ENCODE data around the gene SLC2A5.
"Not testable (repeated sequence)": the region's sequence is repeated elsewhere in the genome, so short reads cannot be mapped to it uniquely, and the experiment has no call there.

Gene SLC2A5

GRCh38 chr1:9014475-9015375, 54.7 kb downstream of the SLC2A5 start:
- H3K27ac Mint-ChIP-seq (ENCODE audit: low read depth), result no peak overlapping the region
- DNase-seq (ENCODE audit: low spot score in 2 of 2) (no peak), ATAC-seq (replicated peaks; ENCODE audit: extremely low read depth, poor library complexity, severe bottlenecking) (no peak)
- H3K4me3 Mint-ChIP-seq, result no peak overlapping the region
- H3K4me1 Mint-ChIP-seq, result no peaks in the 10 kb centered on the region
- H3K27me3 Mint-ChIP-seq, result peaks cover 59% of the 10 kb centered on the region
- H3K9me3 Mint-ChIP-seq, result no peaks in the 10 kb centered on the region
- no peaks in the 10 kb centered on the region for H3K36me3 Mint-ChIP-seq (ENCODE audit: insufficient read depth)

DNA sequence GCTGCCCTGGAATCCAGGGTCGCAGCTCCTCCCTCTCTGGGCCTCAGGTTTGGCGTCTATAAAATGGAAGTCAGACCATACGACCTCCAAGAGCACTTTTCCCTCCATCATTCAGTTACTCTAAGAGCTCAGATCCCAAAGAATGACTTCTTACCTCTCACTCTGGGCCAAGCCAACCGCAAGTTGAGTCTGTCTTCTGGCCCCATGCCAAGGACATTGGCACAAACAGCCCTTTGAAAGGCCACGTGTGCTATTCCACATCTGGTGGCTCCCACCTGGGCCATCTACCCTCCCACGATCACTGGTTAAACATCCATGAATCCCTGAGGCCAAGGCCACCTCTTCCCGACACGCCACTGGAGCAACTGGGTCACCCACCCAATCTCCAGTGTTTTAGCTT, 55.6 kb downstream of the SLC2A5 start:
- no peak overlapping the region for H3K4me3 Mint-ChIP-seq
- peaks cover 53% of the 10 kb centered on the region for H3K27me3 Mint-ChIP-seq
- no peak overlapping the region for H3K27ac Mint-ChIP-seq (ENCODE audit: low read depth)
- ATAC-seq (replicated peaks; ENCODE audit: extremely low read depth, poor library complexity, severe bottlenecking) (no peak), DNase-seq (ENCODE audit: low spot score in 2 of 2) (no peak)
- H3K4me1 Mint-ChIP-seq, result no peaks in the 10 kb centered on the region
- H3K9me3 Mint-ChIP-seq, result no peaks in the 10 kb centered on the region
- no peaks in the 10 kb centered on the region for H3K36me3 Mint-ChIP-seq (ENCODE audit: insufficient read depth)

- no peak for DNase-seq (ENCODE audit: low spot score in 2 of 2)
- Mint-ChIP-seq H3K9me3 (no peaks in the 10 kb centered on the region), H3K36me3 (ENCODE audit: insufficient read depth) (no peaks in the 10 kb centered on the region), H3K27me3 (peaks cover 31% of the 10 kb centered on the region), H3K4me1 (no peaks in the 10 kb centered on the region), H3K4me3 (no peak overlapping the region), H3K27ac (ENCODE audit: low read depth) (peak overlapping the region; percentile 47)
- no peak for ATAC-seq (replicated peaks; ENCODE audit: extremely low read depth, poor library complexity, severe bottlenecking)
These were observed 58.6 kb downstream of the SLC2A5 start for GRCh38 chr1:9010781-9011323.

GRCh38 chr1:9009438-9010370, 59.7 kb downstream of the SLC2A5 start:
- no peaks in the 10 kb centered on the region for H3K4me1 Mint-ChIP-seq
- H3K9me3 Mint-ChIP-seq, result no peaks in the 10 kb centered on the region
- H3K27me3 Mint-ChIP-seq, result peaks cover 29% of the 10 kb centered on the region
- H3K36me3 Mint-ChIP-seq (ENCODE audit: insufficient read depth), result no peaks in the 10 kb centered on the region
- no peak for DNase-seq (ENCODE audit: low spot score in 2 of 2)
- H3K4me3 Mint-ChIP-seq, result no peak overlapping the region
- H3K27ac Mint-ChIP-seq (ENCODE audit: low read depth), result peak overlapping the region; percentile 47
- ATAC-seq (replicated peaks; ENCODE audit: extremely low read depth, poor library complexity, severe bottlenecking), result no peak

- H3K27ac Mint-ChIP-seq (ENCODE audit: low read depth), result no peak overlapping the region
- no peak for DNase-seq (ENCODE audit: low spot score in 2 of 2)
- H3K4me3 Mint-ChIP-seq, result no peak overlapping the region
- H3K4me1 Mint-ChIP-seq, result no peaks in the 10 kb centered on the region
- no peaks in the 10 kb centered on the region for H3K36me3 Mint-ChIP-seq (ENCODE audit: insufficient read depth)
- ATAC-seq (replicated peaks; ENCODE audit: extremely low read depth, poor library complexity, severe bottlenecking), result no peak
- peaks cover 20% of the 10 kb centered on the region for H3K27me3 Mint-ChIP-seq
- no peaks in the 10 kb centered on the region for H3K9me3 Mint-ChIP-seq
These were observed 61.2 kb downstream of the SLC2A5 start for GRCh38 chr1:9008236-9008635.

- Mint-ChIP-seq H3K4me3 (no peak overlapping the region), H3K27ac (ENCODE audit: low read depth) (no peak overlapping the region), H3K4me1 (no peaks in the 10 kb centered on the region), H3K36me3 (ENCODE audit: insufficient read depth) (no peaks in the 10 kb centered on the region), H3K9me3 (no peaks in the 10 kb centered on the region), H3K27me3 (peaks cover 17% of the 10 kb centered on the region)
- DNase-seq (ENCODE audit: low spot score in 2 of 2) (no peak), ATAC-seq (replicated peaks; ENCODE audit: extremely low read depth, poor library complexity, severe bottlenecking) (no peak)
These were observed 62.3 kb downstream of the SLC2A5 start for GRCh38 chr1:9006956-9007615.

DNA sequence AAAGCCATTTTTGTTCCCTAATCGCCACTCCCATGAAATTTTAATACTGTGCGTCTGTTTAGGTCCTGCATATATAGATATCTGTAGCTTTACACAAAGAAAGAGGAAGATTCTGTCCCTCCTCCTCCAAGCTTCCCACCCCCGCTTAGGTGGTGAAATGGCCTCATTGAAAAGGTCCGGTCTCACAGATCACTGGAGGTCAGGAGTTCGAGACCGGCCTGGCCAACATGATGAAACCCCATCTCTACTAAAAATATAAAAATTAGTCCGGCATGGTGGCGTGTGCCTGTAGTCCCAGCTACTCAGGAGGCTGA, 64.1 kb downstream of the SLC2A5 start:
- no peak for ATAC-seq (replicated peaks; ENCODE audit: extremely low read depth, poor library complexity, severe bottlenecking)
- Mint-ChIP-seq H3K4me1 (no peaks in the 10 kb centered on the region), H3K4me3 (no peak overlapping the region), H3K27me3 (peaks cover 14% of the 10 kb centered on the region), H3K36me3 (ENCODE audit: insufficient read depth) (no peaks in the 10 kb centered on the region), H3K27ac (ENCODE audit: low read depth) (no peak overlapping the region), H3K9me3 (no peaks in the 10 kb centered on the region)
- DNase-seq (ENCODE audit: low spot score in 2 of 2), result no peak

- peaks cover 9% of the 10 kb centered on the region for H3K27me3 Mint-ChIP-seq
- H3K4me3 Mint-ChIP-seq, result no peak overlapping the region
- DNase-seq (ENCODE audit: low spot score in 2 of 2) (peak; percentile 53 to 74), ATAC-seq (replicated peaks; ENCODE audit: extremely low read depth, poor library complexity, severe bottlenecking) (peak; percentile 58)
- no peaks in the 10 kb centered on the region for H3K9me3 Mint-ChIP-seq
- H3K27ac Mint-ChIP-seq (ENCODE audit: low read depth), result no peak overlapping the region
- H3K4me1 Mint-ChIP-seq, result no peaks in the 10 kb centered on the region
- no peaks in the 10 kb centered on the region for H3K36me3 Mint-ChIP-seq (ENCODE audit: insufficient read depth)
These were observed 64.6 kb downstream of the SLC2A5 start for GRCh38 chr1:9004700-9005394.

GRCh38 chr1:9004031-9004699, 65.3 kb downstream of the SLC2A5 start:
- no peaks in the 10 kb centered on the region for H3K9me3 Mint-ChIP-seq
- H3K27ac Mint-ChIP-seq (ENCODE audit: low read depth), result no peak overlapping the region
- H3K36me3 Mint-ChIP-seq (ENCODE audit: insufficient read depth), result no peaks in the 10 kb centered on the region
- no peaks in the 10 kb centered on the region for H3K4me1 Mint-ChIP-seq
- ATAC-seq (replicated peaks; ENCODE audit: extremely low read depth, poor library complexity, severe bottlenecking) (no peak), DNase-seq (ENCODE audit: low spot score in 2 of 2) (no peak)
- H3K4me3 Mint-ChIP-seq, result no peak overlapping the region
- H3K27me3 Mint-ChIP-seq, result peaks cover 15% of the 10 kb centered on the region

DNA sequence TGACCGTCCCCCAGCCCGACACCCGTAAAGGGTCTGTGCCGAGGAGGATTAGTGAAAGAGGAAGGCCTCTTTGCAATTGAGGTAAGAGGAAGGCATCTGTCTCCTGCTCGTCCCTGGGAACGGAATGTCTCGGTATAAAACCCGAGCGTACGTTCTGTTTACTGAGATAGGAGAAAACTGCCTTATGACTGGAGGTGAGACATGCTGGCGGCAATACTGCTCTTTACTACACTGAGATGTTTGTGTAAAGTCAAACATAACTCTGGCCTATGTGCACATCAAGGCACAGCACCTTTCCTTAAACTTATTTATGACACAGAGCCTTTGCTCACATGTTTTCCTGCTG, 67.2 kb downstream of the SLC2A5 start:
- H3K9me3 Mint-ChIP-seq, H3K4me1 Mint-ChIP-seq, H3K4me3 Mint-ChIP-seq: not testable (repeated sequence)

DNA sequence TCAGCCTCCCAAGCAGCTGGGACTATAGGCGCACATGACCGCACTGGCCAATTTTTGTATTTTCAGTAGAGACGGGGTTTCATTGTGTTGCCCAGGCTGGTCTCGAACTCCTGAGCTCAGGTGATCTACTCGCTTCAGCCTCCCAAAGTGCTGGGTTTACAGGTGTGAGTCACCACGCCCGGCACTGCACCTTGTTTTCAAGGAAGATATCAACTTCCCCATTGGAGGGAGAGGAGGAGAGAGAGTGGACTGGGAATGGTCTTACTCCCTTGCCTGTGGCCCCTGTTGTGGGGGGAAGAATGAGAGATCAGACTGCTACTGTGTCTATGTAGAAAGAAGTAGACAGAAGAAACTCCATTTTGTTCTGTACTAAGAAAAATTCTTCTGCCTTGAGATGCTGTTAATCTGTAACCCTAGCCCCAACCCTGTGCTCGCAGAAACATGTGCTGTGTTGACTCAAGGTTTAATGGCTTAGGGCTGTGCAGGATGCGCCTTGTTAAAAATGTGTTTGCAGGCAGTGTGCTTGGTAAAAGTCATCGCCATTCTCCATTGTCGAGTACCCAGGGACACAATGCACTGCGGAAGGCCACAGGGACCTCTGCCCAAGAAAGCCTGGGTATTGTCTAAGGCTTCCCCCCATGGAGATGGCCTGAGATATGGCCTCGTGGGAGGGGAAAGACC, 67.8 kb downstream of the SLC2A5 start:
- not testable (repeated sequence) for DNase-seq (ENCODE audit: low spot score in 2 of 2); H3K36me3 Mint-ChIP-seq (ENCODE audit: insufficient read depth); H3K4me3 Mint-ChIP-seq; H3K27ac Mint-ChIP-seq (ENCODE audit: low read depth); H3K4me1 Mint-ChIP-seq; H3K9me3 Mint-ChIP-seq; ATAC-seq (replicated peaks; ENCODE audit: extremely low read depth, poor library complexity, severe bottlenecking)
- peaks cover 18% of the 10 kb centered on the region for H3K27me3 Mint-ChIP-seq

More for the DNA sequence above, 67.2 kb downstream of the SLC2A5 start:
- not testable (repeated sequence) for ATAC-seq (replicated peaks; ENCODE audit: extremely low read depth, poor library complexity, severe bottlenecking); DNase-seq (ENCODE audit: low spot score in 2 of 2); H3K36me3 Mint-ChIP-seq (ENCODE audit: insufficient read depth); H3K27ac Mint-ChIP-seq (ENCODE audit: low read depth)
- peaks cover 18% of the 10 kb centered on the region for H3K27me3 Mint-ChIP-seq
